ENCODE measurements around the gene VWF.

DNA sequence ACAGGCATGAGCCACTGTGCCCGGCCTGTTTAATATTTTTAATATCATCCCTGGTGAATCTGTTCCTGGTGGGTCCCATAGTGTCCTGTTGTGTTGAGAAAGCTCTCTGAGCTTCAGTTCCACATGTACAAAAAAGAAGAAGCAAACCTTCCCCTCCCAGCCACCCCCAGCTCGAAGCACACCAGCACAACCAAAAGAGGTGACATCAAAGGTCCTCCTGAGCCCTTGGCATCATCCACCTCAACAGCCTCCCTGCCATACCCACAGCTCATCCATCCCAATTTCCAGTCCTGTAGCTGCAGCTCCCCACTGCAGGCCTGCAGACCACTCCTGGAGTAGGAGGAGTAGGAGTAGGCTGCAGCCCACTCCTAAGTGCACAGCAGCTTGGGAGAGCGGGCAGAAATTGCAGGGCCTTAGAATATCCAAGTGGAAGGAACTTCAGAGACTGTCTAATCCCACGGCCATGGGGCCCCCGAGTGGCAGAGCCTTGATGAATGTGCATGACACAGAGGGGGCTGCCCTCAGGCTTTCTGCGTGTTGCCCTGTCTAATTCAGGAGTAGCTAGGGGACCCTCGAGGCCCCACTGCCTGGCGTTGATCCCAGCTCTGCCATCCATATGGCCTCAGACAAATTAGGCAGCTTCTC lies 39.1 kb upstream of the VWF start:
- TF ChIP-seq FOXP2 (optimal IDR thresholded peaks at IDR 0.05; ENCODE audit: control extremely low read depth, extremely low read length, insufficient read depth) (no peak), POLR2AphosphoS5 (IDR thresholded peaks at IDR 0.05; ENCODE audit: borderline replicate concordance, low read depth, low read length) (no peak)
